Activated CD8-positive, alpha-beta memory T cell treated with anti-CD3 and anti-CD28 coated beads for 4 hours (primary cell): Measurements from ENCODE around the gene FYCO1.
A peak's percentile ranks its signal among the peaks of the same experiment; 100 is the strongest.

Experiments
- DNase-seq, 2 donors: peaks; one replicate each; pipeline ENCODE4 v3.0.0-alpha.2; 2020; ENCODE audit warnings: low read depth in 2 of 2

Gene FYCO1

DNA sequence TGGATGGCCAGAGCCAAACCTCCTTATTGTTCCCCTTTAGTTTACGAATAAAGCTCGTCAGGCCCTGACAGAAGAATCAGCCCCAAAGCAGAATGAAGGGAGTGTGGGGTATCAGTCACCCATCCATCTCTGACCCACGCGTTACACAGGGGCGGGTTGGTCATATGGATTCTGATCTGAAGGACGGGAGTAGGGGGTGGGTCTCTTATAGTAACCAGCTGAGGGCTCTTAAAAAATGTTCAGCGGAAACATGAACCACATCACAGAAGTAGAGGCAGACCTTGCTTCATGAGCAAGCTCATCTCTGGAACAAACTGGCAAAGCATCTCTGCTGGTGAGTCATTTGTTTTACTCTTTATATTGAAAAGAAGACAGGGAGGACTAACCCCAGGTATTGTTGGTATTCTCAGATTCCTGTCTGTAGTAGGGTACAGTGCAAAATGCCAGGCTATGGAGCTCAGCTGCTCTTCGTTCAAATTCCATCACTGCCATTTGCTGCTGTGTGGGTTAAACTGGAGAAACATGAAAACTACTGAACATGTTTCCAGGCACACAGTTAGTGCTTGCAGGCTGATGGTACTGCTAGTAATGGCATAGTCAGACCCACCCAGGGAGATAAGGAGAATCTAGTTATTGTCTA lies 52.3 kb downstream of the FYCO1 start, which contains the start of gene CXCR6:
CXCR6 (plus strand) TSS at position 258 of the 640 bp plus-strand sequence. CDS start 3,018 bp downstream, outside the sequence.
- DNase-seq, result peak in 1 of 2 donors; percentile 34

DNA sequence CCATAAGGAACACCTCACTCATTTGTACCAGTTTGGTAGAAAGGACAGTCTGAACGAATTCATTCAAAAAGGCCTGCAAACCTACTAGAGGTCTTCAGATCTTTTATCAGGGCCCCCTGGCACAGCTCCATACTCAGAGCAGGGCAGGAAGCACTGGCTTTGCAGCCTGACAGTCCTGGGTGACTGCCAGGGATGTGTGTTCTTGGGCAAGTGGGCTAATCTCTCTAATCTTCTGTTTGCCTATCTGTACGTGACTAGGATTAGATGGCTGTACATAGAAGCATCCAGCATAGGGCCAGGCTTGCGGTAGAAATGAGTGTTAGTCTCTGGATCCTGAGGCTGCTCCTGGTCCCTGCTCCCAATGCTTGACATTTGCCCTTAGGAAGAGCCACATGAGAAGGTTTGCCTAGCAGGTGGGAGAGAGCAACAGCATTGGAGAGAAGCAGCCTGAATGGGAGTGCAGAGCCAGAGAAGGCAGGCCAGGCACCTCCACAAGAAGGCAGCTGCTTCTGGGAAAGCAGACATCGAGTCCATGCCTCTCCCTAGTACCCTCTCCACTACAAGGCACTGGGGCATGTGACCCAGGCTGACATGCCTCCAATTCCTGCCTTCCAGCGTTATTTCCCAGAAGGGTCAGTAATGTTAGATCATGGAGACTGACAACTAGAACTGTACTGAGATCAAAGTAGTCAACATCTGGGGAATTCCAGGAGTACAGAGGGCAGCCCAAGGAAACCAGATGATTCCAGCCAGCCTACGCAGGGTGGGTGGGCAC lies 53.4 kb downstream of the FYCO1 start:
- DNase-seq, result no peak

DNA sequence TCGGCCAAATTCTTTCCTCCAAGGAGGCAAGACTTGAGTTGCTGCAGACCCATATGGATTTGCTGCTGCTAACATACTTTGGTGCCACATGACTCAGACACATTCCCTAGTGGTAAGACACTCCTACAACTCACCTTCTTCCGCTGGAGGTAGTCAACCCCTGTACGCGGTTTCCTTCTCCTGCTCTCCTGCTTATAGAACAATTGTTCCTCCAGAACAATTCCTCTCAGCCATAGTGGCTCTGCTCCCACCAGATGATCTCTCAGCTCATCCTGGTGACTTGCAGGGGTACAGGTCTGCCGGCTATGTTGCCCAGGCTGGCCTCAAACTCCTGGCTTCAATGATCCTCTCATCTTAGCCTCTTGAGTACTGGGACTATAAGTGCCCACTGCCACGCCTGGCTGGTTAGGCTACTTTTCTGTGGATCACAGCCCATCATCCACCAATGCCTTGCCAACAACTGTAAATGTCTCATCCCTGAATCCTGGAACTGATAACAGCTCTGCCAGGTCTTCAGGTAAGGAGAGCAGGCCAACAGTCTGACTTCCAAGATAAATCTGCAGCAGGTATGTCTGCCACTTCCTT lies 54.8 kb downstream of the FYCO1 start:
- no peak for DNase-seq

DNA sequence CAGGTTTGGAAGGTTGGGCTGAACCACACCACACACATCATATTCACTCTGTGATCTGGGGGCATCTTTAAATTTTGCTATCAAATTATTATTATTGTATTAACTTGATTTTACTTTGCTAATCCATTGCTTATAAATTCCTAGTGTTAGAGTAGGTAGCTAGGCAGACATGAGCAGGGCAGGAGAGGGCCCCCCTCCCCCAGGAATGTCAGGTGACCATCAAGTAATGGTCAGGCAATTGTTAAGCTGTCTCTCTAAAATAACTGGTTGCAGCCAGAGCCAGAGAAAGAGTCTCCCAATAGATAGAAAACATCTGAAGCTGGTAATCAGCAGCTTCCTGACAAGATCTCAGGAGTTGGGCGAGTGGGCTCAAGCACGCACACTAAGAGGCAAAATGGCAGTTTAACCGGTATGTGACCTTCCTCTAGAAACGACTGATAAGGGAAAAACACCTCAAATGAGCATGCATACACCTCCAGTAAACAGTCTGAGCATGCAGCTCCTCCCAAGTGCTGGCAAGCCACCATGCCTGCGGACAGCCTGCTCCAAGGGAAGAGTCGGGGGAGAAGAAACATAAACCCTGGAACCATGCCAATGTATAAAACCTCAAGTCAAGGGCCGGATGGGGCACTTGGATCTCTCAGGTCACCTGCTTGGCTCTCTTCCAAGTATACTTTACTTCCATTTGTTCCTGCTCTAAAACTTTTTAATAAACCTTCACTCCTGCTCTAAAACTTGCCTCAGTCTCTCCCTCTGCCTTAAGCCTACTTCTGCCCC lies 55.4 kb downstream of the FYCO1 start:
- DNase-seq, result no peak

DNA sequence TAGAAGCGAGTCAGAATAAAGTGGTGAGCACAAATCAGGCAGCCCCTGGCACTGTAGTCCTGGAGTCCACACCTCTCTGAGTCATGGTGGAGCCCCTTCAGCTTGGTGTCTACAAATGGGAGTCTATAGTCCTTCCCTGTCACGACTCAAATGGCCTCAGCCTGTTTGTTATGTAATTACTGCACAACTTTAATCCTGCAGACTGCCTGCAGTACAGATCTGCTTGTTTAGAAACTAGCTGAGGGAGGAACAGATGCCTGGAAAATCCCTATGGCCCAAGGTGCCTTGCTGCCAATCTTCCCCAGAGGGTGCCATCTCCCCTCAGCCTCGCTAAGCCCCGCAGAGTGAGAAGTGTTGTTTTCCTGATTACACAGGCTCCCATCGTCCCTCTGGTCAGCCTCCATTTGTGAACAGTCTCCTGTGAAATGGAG lies 56.3 kb downstream of the FYCO1 start:
- DNase-seq, result no peak

DNA sequence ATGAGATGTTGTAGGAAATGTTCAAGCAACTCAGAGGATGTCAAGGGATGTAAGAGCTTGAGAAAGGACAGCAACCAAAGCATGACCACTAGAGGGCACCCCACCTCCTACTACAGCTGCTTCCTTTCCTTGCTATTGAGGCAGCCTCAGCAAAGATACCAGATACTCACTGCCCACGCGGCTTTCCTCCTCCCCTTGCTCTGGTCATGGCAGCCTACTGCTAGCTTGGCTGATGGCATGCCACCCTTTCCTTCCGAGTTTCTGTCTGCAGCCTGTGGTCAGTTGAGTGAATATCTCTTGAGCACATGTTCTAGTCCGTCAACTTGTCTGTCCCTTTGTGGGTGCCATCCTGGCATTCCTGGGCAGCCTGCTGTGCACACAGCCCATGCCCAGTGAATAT lies 56.8 kb downstream of the FYCO1 start:
- peak; percentile 75 to 80 for DNase-seq

DNA sequence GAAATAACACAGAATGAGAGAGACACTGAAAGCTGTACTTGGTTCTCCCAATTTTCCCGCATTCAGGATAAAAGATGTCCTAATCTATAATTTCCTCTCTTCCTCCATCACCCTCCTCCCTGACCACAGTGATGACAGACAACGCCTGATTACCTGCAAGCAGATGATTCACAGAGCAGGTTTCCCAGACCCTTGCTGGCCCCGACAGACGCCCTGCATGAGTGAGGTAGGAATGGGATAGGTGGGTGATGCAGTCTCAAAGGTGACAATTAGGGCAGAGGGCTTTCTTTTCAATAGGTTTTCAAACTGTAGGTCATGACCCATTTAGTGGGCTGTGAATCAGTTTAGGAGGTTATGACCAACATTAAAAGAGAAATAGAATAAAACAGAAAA lies 57.6 kb downstream of the FYCO1 start:
- DNase-seq, result no peak

DNA sequence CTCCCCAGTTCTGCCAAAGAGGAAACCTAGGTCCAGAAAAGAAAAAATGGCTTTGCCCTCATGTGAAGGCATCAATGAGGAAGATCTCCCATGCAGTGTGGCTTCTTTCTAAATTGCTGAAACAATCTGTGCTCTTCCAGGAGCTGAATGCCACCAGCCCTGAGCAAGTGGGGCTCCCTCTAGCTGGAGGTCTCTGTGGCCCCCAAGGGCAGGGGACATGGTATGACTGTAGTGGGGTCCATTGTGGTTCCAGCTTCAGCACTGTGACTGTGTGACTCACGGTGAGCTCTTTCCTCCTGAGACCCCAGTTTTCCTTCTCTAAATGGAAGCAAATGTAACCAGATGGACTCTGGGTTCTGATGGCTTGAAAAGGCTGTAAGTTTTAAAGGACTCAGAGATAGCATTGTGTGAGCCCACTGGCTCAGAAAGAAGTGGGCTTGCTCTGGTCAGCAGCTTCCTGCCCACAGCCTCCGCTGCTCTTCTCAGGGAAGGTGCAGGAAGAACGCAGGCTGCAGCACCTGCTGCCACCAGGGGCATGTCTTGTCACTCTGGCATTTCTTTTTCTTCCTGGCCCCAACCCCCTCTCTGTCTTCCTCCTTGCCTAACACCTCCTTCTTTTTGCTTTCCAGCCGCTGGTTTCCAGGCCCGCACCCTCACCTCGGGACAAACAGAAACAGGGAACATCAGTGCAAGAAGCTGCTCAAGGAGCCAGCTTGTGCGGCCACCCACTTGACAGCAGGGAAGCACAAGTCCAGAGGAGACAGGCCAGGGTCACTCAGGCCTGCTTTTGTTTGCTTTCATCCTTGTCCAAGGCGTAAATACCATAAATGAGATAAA lies 58.2 kb downstream of the FYCO1 start:
- no peak for DNase-seq

DNA sequence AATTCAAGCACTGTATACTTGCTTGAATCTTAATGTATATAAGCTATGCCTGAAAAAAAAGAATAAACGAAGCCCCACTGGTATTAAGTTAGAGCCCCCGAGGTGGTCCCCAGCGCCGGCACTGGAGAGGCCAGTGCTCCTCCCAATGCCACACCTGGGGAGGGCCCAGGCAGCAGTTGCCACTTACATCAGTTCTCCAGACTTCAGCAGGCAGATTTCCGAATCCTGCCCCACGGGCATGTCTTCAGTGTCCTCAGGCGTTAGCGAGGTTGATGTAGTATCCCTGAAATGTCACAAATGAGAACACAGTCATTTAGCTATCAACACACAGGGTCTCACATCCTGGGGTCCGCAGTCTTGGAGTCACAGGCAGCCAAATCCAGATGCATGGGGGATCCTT lies 59.4 kb downstream of the FYCO1 start:
- no peak for DNase-seq

DNA sequence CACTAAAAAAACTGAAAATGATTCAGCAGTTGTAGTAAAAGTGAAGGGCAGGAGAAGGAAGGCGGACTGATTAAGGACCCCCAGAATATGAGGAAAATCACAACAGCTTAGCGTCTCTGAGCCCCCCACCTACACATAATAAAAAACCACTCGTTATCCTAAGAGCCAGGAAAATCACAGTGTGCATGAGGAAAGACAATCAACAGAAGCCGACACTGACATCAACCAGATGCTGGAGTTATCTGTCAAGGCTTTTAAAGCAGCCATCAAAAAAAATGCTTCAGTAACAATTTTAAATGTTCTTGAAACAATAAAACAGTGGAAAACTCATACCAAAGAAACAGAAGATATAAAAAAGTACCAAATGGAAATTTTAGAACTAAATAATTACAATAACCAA lies 62.0 kb downstream of the FYCO1 start:
- DNase-seq, result no peak

DNA sequence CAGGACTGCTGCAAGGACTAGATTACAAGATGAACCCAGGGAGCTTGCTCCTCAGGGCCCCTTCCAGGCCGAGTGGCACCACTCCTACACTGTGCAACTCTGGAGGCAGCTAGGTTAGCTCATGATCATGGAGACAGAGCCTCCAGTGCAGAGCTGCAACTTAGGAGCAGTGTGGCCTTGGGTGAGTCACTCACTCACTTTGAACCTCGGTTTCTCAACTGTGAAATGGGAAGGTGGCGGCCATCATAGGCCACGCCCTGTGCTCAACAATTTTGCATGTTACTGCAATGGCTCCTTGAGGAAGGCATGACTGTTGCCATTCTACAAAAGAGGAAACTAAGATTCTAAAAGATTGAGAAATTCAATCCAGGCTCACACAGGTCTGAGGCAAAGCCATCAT lies 63.5 kb downstream of the FYCO1 start:
- no peak for DNase-seq

DNA sequence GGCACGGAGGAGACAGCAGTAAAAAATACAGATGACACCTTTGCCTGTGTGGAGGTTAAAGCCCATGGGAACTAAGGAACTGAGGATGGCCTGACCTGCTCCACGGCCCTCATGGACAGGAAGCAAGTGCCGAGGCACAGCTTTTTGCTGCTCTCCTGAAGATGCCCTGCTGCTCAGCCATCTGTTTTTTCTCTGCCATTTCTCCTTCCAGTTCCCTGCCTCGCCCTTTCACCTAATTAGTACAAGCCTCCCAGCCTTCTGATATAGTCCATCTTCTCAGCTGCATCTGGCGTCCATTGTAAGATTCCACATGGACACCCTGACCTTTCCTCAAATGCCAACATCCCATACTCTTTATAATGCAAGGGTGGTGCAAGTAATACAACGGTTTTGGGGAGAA lies 64.1 kb downstream of the FYCO1 start:
- DNase-seq, result no peak

DNA sequence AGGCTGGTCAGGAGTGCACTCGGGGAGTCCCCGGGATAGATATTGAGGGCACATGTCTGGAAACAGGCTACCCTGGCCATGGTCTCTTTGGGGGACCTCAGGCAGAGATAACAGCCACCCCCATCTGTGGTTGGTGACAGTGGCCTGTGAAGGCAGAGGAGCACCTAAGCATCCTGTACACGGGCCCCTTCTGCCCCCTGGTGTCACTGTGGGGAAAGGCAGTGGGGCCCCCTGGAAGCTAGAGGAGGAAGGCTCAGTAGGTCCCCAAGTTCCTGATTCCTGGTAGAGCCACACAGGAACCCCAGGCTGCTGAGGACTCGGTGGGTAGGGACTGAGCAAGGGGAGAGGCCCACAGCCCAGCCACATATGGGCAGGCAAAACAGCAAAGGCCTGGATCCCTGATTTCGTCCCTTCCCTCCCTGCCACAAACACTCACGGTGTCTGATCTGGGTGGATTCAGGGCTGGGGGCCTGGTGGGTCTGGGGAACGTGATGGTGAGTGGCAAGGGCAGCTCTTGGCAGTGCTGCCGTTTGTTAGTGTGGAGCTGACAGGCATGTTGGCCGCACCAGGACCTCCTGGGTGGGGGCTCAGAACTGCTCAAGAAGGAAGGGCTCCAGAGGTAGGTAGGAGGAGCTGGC lies 66.5 kb downstream of the FYCO1 start:
- DNase-seq, result peak; percentile 29 to 41

DNA sequence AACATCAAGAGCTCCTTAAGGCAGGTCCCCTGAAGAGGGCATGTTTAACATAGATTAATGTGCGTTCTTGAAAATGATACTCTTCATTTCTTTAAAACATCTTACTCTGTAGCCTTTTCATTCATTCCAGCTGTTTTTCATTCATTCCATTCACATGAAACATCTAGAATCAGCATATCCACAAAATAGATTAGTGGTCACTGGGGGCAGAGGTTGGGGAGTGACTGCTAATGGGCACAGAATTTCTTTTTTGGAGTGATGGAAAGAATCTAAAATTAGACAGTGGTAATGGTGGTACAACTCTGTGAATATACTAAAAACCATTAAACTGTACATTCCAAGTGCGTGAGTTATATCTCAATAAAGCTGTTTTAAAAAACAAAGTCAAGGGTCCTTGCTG lies 67.7 kb downstream of the FYCO1 start:
- no peak for DNase-seq

DNA sequence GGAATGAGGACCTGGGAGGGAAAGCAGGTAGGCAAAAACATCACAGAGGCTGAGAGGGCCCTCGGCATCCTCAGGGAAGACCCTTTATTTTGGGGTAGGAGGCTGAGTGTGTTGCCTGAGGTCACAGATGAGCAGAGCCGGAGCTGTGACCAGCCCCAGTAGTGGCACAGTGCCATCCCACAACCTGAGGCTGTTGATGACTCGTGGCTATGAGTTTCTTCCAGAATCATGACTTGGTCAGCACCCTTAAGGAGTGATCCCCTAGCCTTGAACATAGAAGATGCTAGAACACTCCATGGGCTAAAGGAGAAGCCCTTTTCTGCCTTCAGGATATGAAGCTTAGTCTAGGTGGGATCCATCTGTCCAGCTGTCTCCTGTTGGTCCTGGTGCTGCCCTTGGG lies 71.9 kb downstream of the FYCO1 start:
- no peak for DNase-seq

DNA sequence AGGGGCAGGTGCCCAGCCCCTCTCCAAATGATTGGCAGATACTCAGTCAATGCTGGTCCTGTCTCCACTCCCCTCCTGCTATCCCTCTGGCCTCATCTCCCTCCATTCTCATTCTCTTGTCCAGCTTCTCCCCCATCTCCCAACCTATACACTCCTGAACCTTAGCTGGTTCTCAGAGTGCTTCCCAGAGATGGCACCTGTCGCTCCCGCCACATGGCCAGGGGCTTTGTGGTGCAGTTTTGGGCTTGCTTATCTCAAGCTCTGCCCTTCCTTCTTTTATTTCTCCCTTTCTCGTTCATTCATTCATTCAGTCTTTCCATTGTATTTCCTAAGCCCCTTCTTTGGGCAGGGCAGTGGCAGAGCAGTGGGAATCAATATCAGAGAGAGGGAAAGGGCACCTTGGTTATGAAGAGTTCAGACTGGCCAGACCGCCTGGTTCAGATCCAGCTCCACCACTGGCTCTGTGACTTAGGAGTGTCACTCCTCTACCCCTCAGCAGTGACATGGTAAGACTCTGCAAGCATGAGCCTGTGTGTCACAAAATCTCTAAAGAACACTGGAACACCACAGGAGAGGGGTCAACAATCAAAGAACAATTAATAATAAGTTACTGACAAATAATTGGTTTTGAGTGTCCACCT lies 72.6 kb downstream of the FYCO1 start:
- DNase-seq, result no peak

DNA sequence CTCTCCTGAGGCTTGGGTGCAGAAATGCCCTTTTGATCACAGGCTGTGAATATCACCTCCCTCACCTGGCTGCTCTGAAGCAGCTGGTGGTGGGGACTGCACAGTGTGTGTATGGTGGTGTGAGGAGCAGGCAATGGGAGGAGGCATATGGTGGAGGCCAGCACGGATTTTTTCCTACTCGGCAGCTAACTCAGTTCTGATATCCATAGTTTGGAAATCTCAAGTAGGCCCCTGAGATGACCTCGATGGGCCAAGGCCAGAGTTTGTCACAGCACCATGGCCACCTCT lies 73.6 kb downstream of the FYCO1 start:
- no peak for DNase-seq

DNA sequence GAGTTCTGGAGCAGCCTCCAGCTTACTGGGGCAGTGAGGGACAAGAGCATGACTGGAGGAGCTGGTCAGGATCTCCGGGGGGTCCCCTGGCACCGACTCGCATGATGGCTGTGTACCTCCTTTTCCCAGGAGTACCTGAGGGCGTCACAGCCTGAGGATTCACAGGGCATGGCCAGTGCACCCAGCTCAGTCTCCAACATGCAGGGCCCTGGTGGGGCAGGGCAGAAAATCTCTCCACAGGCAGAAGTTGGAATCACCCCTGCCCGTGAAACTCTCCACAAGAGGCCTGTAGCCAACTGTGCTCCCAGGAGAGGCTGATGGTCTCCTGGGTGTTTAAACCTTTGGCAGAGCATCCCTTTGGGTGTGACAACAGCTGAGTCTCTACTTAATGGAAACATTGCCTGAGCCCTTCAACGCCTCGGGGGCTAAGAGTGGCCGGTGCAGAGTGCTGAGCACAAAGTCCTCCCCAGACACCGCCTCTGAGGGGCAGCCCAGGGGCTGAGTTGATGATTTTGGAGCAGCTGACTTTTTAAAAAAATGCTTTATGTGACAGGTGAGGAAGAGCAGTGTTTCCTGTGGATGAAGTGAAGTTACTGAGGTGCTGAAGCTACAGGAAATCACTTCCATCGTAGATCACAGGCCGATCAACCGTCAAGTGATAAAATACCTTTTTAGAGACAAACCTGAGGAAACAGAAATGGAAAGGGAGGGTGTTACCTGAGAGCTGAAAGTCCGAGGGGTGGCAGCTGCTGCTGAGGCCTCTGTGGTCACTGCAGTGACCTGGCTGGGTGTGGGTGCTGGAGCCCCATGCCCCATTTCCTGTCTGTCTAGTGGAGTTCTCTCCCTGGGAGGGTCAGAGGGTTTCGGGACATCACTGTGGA lies 74.2 kb downstream of the FYCO1 start:
- no peak for DNase-seq

DNA sequence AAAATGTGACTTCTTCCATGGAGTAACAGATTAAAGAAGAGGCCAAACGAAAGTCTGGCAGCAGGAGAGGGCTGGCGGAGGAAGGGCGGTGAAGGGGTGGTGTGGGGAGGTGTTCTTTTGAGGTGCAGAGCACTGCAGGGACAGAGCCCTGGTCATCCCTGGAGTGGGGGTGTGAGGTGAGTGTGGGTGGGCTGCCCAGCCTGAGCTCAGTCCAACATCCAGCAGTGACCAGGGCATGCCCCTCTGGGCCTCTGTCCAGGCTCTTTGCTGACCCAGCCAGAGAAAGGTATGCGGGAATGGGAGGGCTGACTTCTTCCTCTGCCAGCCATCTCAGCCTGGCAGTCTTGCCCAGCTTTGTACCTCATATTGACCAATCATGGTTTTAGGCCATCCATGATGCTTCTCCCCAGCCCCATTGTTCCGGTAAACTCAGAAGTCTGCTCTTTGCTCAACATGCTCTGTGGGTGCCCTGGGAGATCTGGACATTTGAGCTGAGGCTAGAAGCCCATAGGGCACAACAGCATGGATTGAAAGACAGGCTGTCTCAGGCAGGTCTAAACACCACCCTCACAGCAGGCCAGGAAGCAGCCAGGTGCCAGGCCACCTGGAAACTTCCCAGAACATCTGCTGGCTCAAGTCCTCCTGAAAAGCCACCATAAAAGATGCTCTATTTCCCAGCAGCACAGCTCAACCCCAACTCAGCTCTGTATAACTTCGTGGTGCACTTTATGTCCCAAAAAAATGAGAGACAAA lies 78.3 kb downstream of the FYCO1 start:
- no peak for DNase-seq
